Measurements from ENCODE around the gene DPP10.
A peak's percentile ranks its signal among the peaks of the same experiment; 100 is the strongest.

Gene DPP10

GRCh38 chr2:114610677-114611076, 168.2 kb downstream of the DPP10 start:
- DNase-seq: no peak

- DNase-seq: no peak
Observed at GRCh38 chr2:114614592-114614991, 172.2 kb downstream of the DPP10 start.

GRCh38 chr2:114628481-114628880, 186.0 kb downstream of the DPP10 start:
- DNase-seq: no peak

- no peak for DNase-seq
Observed at GRCh38 chr2:114631146-114631545, 188.7 kb downstream of the DPP10 start.

- no peak for DNase-seq
Observed at GRCh38 chr2:114642166-114642770, 199.8 kb downstream of the DPP10 start.

- no peak for DNase-seq
Observed at GRCh38 chr2:114642988-114643553, 200.6 kb downstream of the DPP10 start.

- DNase-seq: no peak
Observed at GRCh38 chr2:114651933-114652332, 209.5 kb downstream of the DPP10 start.

GRCh38 chr2:114659880-114660279, 217.4 kb downstream of the DPP10 start:
- no peak for DNase-seq

- DNase-seq: peak; percentile 52
Observed at GRCh38 chr2:114661971-114662939, 219.8 kb downstream of the DPP10 start.

GRCh38 chr2:114668415-114668814, 226.0 kb downstream of the DPP10 start:
- DNase-seq: no peak

- DNase-seq: no peak
Observed at GRCh38 chr2:114683251-114683650, 240.8 kb downstream of the DPP10 start.

- no peak for DNase-seq
Observed at GRCh38 chr2:114684403-114684802, 242.0 kb downstream of the DPP10 start.

- DNase-seq: no peak
Observed at GRCh38 chr2:114685102-114685501, 242.7 kb downstream of the DPP10 start.

GRCh38 chr2:114688241-114688640, 245.8 kb downstream of the DPP10 start:
- DNase-seq: no peak

GRCh38 chr2:114698520-114698919, 256.1 kb downstream of the DPP10 start:
- DNase-seq: no peak

GRCh38 chr2:114699423-114699944, 257.0 kb downstream of the DPP10 start:
- no peak for DNase-seq

- no peak for DNase-seq
Observed at GRCh38 chr2:114700440-114700839, 258.0 kb downstream of the DPP10 start.

- no peak for DNase-seq
Observed at GRCh38 chr2:114709936-114710850, 267.8 kb downstream of the DPP10 start.

GRCh38 chr2:114714313-114714712, 271.9 kb downstream of the DPP10 start:
- DNase-seq: no peak

- DNase-seq: no peak
Observed at GRCh38 chr2:114717049-114717448, 274.6 kb downstream of the DPP10 start.

GRCh38 chr2:114724454-114724853, 282.0 kb downstream of the DPP10 start:
- DNase-seq: no peak

GRCh38 chr2:114727012-114727411, 284.6 kb downstream of the DPP10 start:
- DNase-seq: no peak

GRCh38 chr2:114728372-114728771, 285.9 kb downstream of the DPP10 start:
- DNase-seq: no peak

All from activated CD8-positive, alpha-beta memory T cell treated with anti-CD3 and anti-CD28 coated beads, Interleukin-2, amount 50 U/mL, for 48 hours (primary cell).